SW480 (cell line): ENCODE results near the gene CLCN1.
A peak's percentile ranks its signal among the peaks of the same experiment; 100 is the strongest.

Source experiments
- DNase-seq: peaks from one replicate; pipeline ENCODE4 v3.0.0-alpha.2; 2016; ENCODE audit warnings: low spot score

Gene CLCN1

DNA sequence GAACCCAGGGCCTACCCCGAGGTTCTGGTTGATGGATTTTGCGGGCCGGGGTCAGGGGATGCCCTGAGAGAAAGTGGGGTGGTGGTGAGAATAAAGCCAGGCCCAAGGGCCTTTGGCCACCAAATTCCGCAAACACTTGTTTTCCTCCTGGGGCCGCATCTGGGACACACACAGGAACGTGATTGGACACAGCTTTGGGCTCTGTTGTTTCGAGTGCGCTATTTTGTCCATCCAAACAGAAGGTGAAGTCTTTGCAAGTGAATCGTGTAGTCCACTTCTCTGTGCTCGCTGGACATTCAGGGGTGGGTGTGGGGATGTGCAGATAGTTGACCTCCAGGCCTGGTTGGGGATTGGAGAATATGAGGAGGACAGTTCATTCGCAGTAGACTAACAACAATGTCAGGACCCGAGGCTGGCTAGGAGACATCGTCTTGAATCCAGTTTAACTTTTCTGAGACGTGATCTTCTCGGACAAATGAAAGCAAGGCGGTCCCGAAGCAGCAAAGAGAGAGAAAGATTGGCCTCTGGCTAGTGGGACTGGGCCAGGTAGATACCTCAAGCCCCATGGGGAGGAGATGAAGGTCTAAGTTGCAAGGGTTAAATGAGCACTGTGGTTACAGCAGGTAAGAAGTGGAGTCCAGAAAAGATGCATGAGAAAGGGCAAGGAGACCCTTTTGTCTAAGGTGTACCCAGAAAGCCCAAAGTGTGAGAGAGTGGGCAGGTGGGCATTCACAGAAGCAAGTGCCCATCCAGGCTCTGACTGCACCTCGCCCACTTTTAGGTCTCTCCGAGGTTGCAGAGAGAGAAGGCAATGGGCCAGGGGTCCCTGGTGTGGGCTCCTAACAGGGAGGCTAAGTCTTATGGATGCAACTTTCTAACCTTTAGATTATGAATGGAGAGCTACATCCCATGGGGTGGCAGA lies 47.4 kb downstream of the CLCN1 start:
- no peak for DNase-seq

DNA sequence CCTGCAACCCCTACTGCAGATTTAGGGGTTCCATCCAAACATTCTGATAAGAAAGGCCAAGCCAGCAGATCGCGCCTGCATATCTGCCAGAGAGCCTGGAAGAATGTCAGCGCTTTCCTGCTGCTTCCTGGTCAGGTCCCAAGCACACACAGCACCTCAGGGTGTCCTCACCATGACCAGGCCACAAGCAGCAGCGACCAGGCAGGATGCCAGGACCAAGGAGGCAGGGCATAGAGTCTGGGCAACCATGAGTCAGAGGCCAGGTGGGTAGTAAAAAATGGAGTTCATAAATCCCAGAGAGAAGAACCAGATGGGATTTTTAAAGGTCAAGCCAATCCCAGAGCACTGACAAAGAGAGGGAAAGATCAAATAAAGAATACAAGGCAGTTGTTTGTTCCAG lies 52.1 kb downstream of the CLCN1 start:
- DNase-seq, result peak; percentile 54

DNA sequence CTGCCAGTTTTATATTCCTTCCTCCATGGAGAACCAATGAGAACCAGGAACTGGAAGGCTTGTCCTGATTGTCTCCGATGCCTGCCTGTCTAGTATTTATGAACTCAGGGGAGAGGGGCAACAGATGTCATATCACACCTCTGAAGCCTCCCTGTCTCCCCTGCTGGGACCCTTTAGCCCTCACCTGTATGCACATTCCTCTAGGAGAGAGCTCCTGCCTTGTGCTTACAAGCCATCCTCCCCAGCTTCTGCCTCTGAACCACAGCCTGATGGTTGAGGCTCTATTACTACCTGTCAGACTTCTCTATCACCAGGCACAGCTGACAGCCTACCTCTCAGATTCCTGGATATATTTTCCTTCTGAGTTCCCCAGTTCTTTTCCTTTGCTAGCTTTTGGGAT lies 52.5 kb downstream of the CLCN1 start:
- no peak for DNase-seq

DNA sequence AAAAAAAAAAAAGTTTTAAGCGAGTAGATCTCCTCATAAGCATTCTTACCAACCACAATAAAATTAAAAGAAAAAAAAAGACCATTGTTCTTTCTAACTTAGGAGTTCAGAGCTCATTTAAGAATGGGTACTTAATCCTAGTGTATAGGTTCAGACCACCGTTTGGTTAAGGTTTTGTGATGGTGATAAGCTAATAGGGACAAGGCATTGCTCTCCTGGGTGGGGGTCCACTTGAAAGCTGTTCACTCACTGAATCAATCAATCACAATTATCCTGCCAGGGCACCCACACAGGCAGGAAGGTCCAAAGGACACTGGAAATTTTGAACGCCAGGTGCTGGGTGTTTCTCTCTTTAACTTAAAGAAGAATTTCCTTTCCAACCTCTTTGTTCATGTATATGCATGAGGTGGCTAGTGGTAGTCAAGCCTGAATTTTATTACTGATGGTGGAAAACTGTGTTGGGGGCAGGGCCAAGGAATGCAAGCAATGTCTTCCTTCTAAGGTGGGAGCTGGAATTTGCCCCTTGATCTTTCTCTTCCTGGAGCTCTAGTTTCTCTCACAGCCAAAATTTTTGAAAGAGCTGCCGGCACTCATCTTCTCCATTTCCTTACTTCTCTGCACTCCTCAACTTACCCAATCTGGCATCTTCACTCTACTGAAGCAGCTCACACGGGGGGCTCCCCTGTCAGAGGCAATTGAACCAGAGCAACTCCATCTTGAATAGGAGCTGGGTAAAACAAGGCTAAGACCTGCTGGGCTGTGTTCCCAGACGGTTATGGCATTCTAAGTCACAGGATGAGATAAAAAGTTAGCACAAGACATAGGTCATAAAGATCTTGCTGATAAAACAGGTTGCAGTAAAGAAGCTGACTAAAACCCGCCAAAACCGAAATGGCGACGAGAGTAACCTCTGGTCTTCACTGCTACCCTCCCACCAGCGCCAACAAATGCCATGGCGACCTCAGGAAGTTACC lies 54.1 kb downstream of the CLCN1 start:
- no peak for DNase-seq

DNA sequence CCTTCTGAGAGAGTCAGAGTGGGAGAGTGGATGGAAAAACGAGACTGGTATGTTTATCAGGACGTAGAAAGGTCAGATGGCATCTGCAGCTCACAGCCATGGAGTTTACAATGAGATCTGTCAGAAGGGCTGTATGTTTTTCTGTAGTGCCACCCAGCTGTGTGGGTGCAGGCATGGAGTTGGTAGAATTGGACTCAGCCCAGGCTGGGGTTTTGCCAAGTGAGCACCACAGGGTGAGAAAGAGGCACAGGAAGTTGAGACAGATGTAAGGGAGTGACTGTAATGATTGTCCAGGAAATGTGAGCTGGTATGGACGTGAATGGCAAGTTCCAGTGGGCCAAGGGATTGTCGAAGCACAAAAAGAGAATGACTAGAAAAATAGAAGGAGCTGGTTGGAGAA lies 56.2 kb downstream of the CLCN1 start:
- DNase-seq, result no peak

DNA sequence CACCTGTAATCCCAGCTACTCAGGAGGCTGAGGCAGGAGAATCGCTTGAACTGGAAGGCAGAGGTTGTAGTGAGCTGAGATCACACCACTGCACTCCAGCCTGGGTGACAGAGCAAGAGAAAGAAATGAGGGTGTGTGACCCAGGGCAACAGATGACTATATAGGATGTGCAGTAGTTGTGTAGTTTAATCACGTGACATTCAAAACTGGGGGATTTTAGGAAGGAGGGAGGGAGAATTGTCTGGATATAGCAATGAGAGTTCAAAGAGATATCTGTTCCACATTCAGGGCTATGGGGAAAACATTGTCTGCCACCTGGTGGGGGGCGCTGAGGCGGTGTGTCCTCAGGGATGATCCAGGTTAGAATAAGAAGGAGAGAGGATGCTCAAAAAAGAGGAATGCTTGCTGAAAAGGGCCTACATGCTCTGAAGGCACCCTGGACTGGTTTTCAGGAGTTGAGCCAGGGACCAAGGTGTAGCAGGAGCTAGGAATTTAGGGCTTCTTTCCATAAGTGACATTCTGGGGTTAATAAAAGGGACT lies 57.4 kb downstream of the CLCN1 start:
- no peak for DNase-seq

DNA sequence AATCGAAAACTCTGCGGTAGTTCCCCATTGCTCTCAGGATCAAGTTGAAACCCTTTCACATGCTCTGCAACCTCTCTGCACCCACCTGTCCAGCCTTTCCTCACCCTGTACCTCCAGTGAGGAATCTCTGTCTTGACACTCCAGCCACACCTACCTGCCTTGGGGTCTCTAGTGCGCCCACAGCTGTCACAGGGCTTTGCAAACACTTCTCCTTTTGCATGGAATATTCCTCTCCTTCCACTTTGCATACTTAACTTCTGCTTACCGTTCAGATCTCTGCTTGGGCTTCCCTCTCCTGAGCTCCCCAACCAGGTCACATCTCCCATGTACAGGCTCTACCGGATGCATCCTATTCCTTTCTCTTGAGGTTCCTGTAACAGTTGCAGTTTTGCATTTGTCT lies 58.6 kb downstream of the CLCN1 start:
- no peak for DNase-seq

DNA sequence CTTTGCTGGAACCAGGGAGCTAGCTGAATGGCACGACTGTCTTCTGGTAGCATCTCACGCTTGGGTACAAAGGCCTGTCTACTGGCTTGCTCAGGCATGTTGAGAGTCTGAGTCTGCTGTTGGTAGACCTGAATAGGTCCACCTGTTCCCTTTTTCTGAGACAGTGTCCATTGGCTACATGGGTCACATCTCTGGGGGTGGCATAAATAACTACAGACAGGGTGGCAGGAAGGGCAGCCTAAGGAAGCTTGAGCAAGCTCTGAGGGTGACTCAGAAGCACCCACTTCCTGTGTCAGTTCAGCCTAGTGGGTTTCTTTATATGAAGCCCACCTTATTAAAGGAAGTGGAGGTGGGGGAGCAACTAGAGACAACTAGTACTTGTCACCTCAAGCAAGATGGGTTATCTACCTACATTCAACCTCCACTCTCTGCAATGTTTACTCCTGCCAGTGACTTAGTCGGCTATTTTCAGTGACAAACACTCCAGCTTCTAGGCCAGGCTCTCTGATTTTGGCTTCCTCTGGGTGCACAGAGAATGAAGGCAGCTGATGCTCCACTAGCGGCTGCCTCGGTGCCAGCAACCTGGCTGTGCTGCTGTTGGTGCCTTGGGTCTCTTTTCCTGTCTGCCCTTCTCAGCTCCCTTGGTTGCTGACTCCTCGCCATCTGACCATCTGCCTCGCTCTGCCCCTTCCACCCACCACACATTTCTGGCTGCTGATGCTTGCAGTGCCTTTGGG lies 59.6 kb downstream of the CLCN1 start:
- peak; percentile 36 for DNase-seq

DNA sequence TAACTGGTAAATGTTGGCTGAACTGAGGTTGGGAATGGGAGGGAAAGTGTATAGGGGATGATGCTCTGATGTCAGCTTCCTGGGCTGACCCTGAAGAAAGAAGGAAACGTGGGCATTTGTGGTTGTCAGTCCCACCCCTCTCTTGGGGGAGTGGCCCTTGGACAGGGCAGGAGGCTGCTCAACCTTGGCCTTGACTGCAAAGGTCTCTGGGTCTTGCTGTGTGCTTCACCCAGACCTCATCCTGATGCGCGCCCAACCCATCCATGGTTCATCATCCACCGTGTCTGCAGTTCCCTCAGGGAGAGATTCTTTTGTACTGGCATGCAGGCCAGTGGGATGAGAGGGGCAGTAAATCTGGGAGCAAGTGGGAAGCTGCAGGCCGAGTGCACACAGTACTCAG lies 60.5 kb downstream of the CLCN1 start:
- DNase-seq, result no peak

DNA sequence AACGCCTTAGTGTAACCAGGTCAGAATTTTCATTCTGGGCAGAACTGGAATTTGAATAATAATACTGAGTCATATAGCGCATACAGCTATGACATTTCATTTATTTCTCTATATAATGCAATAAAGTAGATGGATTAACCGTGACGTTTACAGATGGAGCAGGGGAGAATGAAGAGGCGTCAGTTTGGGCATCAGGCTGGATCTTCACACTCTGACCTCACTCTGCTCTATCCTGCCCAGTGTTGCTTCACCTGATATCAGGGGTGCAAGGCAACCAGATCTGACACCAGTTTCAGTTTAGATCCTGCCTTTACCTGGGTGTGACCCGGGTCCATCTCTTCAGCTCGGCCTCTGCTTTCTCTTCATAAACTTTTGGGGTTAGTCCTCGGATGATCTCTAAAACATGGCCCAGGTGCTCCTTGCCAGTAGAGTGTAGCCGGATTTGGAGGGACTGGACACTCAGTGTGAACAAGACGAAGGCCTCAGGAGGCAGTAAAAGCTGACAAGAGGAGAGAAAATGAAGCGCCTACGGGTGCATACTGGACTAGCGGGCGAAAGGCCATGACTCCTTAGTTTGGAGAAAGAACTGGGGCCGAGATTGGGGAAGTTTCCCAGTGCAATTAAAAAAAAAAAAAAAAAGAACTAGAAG lies 63.8 kb downstream of the CLCN1 start:
- DNase-seq, result no peak

DNA sequence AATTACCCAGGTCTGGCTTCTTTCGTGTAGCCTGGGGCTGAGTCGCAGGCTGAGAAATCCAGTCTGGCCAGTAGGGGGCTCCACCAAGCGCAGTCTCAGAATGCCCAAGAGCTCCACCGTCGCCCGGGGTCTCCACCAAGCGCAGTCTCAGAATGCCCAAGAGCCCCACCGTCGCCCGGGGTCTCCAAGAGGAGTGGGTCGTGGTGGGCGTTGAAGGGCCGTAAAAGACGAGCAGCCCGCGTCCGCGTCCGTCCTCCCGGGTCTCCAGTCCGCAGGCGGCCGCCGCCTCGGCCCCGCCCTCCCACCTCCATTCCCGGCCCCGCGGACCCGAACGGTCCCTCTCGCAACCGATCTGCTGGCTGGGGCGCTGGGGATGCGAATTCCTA lies 64.3 kb downstream of the CLCN1 start:
- DNase-seq, result peak; percentile 77

DNA sequence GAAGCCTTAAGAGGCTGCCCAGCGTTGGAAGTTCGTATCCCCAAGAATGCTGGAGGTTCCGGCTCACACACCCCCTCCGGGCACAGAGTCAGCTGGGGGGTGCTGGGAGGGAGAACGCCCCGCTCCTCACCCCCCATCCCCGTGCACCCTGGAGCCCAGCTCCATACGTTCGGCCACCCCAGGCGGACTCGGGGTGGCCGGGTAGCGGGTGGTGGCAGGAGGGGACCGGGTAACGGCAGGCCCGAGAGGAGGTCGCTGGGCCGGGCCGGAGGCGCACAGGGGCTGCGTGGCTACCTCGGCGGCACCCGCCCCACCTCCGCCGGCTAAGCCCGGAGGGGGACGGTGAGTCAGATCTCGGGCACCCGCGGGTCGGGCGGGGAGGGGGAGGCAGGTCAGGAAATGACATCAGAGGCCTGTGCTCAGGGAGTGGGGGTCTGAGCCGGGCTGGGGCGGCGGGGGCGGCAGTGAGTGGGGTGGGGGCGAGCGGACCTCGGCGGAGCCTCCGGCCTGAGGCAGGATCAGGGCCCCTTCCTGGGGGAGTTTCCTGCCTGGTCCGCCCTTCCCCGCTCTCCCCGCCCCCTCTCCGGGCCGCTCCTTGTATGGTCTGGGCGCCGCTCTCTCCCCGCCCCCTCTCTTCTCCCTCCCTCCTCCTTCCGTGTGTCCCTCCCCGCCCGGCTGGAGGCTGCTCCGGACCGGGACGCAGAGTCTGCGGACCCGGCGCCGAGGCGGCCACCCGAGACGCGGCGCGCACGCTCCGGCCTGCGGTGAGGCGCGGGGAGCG lies 64.9 kb downstream of the CLCN1 start, which contains the start of gene ZYX:
Gene ZYX (plus strand): TSS at position 700 of the 781 bp plus-strand sequence. CDS start 227 bp downstream, outside the sequence.
- peak; percentile 89 for DNase-seq

DNA sequence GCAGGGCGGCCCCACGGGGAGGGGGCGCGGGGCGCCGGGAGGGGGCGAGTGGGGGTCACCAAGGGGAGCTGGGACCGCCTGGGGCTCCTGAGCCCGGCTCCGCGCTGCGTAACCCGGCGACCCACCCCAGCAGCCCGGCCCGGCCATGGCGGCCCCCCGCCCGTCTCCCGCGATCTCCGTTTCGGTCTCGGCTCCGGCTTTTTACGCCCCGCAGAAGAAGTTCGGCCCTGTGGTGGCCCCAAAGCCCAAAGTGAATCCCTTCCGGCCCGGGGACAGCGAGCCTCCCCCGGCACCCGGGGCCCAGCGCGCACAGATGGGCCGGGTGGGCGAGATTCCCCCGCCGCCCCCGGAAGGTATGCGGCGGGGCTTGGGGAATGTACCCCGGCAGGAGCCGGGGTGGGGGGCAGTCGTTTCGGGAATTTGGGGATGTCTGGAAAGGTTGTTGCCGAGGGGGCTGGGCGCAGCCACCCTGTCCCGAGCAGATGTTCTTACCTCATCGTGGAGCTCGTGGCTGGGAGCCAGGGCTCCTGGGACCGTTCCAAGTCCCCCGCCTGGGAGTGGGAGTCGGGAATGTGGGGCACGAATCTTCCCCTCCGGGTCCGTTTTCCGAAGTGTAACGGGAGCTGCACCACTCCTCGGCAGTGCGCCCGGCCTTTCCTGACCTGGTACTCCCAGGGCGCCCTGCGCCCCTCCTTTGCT lies 65.7 kb downstream of the CLCN1 start:
- no peak for DNase-seq

DNA sequence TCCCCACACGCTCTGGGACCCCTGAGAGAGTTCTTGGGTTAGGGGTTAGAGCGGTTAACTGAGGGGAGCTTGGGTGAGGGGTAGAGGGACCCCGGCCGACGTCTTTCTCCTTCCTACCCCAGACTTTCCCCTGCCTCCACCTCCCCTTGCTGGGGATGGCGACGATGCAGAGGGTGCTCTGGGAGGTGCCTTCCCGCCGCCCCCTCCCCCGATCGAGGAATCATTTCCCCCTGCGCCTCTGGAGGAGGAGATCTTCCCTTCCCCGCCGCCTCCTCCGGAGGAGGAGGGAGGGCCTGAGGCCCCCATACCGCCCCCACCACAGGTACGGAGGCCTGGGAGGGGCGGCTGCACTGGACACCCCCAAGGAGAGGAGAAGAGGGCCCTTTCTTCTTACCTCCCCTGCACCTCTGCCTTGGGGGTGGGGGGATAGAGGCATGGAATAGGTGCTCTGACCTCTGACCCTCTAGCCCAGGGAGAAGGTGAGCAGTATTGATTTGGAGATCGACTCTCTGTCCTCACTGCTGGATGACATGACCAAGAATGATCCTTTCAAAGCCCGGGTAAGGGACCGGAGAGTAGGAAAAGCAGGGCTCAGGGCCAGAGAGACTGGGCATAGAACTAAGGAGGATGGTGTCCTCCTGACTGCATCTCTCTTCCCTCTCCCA lies 66.3 kb downstream of the CLCN1 start:
- DNase-seq, result no peak

DNA sequence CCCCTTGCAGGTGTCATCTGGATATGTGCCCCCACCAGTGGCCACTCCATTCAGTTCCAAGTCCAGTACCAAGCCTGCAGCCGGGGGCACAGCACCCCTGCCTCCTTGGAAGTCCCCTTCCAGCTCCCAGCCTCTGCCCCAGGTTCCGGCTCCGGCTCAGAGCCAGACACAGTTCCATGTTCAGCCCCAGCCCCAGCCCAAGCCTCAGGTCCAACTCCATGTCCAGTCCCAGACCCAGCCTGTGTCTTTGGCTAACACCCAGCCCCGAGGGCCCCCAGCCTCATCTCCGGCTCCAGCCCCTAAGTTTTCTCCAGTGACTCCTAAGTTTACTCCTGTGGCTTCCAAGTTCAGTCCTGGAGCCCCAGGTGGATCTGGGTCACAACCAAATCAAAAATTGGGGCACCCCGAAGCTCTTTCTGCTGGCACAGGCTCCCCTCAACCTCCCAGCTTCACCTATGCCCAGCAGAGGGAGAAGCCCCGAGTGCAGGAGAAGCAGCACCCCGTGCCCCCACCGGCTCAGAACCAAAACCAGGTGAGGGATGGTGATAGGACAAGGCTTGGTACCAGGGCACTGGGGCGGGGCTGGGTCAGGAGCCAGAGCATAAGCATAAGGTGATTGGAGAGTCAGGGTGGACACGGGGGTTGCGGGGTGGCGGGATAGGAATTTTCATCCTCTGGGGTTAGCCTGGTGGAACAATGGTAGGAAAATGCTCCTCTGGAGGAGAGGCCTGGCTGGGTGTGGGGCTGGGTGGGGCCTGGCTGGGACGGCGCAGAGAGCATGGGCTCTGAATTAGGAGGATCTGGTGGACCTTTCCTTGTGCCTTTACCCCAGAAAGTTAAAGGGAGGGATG lies 67.1 kb downstream of the CLCN1 start:
- DNase-seq, result no peak

DNA sequence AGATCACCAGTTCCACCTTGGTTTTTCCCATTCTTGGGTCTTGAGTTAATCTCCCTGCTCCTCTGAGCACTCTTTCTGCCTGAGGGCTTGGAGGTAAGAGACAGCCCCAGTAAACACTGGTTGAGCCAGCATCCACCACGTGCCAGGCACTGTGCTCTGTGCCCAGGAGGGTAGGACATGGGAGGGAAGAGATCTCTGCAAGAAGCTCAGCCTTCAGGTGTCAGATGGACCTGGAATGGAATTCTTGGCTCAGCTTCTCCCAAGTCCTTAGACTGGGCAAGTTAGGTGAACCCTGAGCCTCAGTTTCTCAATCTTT lies 67.7 kb downstream of the CLCN1 start:
- DNase-seq, result no peak

DNA sequence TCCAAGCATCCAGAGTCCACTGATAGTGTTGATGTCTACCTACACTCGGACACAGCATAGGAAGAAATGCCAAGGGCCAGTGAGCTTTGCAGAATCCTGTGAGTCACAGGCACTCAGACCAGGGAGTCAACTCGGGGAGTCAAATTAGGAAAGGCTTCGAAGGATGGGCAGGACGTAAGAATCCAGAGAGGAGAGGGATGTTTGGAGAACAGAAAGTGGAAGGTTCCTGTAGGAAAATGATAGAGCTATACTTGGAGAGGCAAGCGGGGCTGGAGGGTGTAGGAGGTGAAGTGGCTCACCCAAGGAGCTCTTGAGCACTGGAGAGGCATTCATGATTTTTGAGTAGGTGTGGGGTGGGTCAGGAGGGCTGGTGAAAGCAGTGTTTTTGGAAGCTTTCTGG lies 68.2 kb downstream of the CLCN1 start:
- DNase-seq, result no peak
